ENCODE measurements around the gene CHRNB1. TPM values are rescaled to one million over a fixed set of nuclear protein-coding genes. Genes with fewer than 3 reads are reported as not detected.

The CHRNB1 gene
- total RNA-seq, 1 experiment from 2014 or later: 12.7 TPM

- Histone ChIP-seq H2AK5ac (ENCODE audit: insufficient read length, low read length) (no peak overlapping the region), H3K23ac (ENCODE audit: insufficient read length, low read depth, low read length) (no peak overlapping the region), H2BK120ac (ENCODE audit: low read depth, low read length, poor library complexity, severe bottlenecking) (no peak overlapping the region), H3T11ph (ENCODE audit: low read length) (no peak overlapping the region), H4K20me1 (ENCODE audit: control insufficient read depth, insufficient read depth, insufficient read length) (no peaks in the 10 kb centered on the region), H3K9me3 (ENCODE audit: control insufficient read depth, low read depth, low read length) (no peaks in the 10 kb centered on the region), H2AFZ (ENCODE audit: low read length) (no peak overlapping the region), H3K4me2 (ENCODE audit: insufficient read depth, insufficient read length, low read length) (no peak overlapping the region), H3K79me2 (ENCODE audit: insufficient read depth, low read length) (0 out of 2 replicates have a peak, but pooled peaks cover 1% of the 10 kb centered on the region), H2BK20ac (ENCODE audit: low read depth, low read length, poor library complexity, severe bottlenecking) (no peak overlapping the region), H4K91ac (ENCODE audit: insufficient read length, low read depth, low read length) (no peak overlapping the region), H4K8ac (replicated peaks; ENCODE audit: insufficient read length, low read depth, low read length) (no peak overlapping the region), H3K23me2 (ENCODE audit: insufficient read length, low read depth, low read length, poor library complexity, severe bottlenecking) (no peaks in the 10 kb centered on the region), H3K4me1 (ENCODE audit: insufficient read depth, low read length) (no peaks in the 10 kb centered on the region), H2BK15ac (ENCODE audit: low read depth, low read length) (no peak overlapping the region), H3K14ac (ENCODE audit: insufficient read depth, low read length) (no peak overlapping the region), H3K9ac (ENCODE audit: extremely low read depth, insufficient read length, low read length) (no peak overlapping the region), H3K4ac (ENCODE audit: low read depth, low read length) (no peak overlapping the region), H3K56ac (ENCODE audit: insufficient read length, low read depth, low read length) (no peak overlapping the region), H2BK5ac (ENCODE audit: insufficient read length, low read length) (no peak overlapping the region), H2BK12ac (ENCODE audit: insufficient read length, low read depth, low read length) (no peak overlapping the region), H4K5ac (ENCODE audit: insufficient read length, low read depth, low read length) (no peak overlapping the region), H3K27ac (ENCODE audit: insufficient read length, low read depth, low read length) (no peak overlapping the region), H3K79me1 (ENCODE audit: insufficient read depth, low read depth, low read length, poor library complexity, severe bottlenecking) (no peaks in the 10 kb centered on the region), H3K18ac (ENCODE audit: insufficient read length, low read depth, low read length) (no peak overlapping the region), H3K27me3 (ENCODE audit: insufficient read depth, low read length) (no peaks in the 10 kb centered on the region)
- H3K4me1 Mint-ChIP-seq: no peaks in the 10 kb centered on the region
- peaks cover 68 to 93% (median 89%) of the 10 kb centered on the region in 3 experiments for H3K36me3 Mint-ChIP-seq (ENCODE audit: insufficient read depth in 1 of 3, low read depth in 3 of 3)
- no peaks in the 10 kb centered on the region for H3K9me3 Mint-ChIP-seq
- no peak for TF ChIP-seq CTCF (conservative IDR thresholded peaks at IDR 0.05)
- no CpG with 5 or more reads among the region's 20 CpGs for WGBS (ENCODE audit: extremely low coverage, insufficient read length, low lambda C conversion rate)
- DNase-seq: no peak
- H3K4me3 Mint-ChIP-seq: no peak overlapping the region
- no peak overlapping the region for H3K27ac Mint-ChIP-seq
- no peaks in the 10 kb centered on the region for H3K27me3 Mint-ChIP-seq (ENCODE audit: low read depth)
Measured at GRCh38 chr17:7502171-7502847, 57.4 kb downstream of the CHRNB1 start.
